ENCODE results near the gene PRKD1. TPM values are rescaled to one million over a fixed set of nuclear protein-coding genes. Genes with fewer than 3 reads are reported as not detected.
"Not testable (repeated sequence)": the region's sequence is repeated elsewhere in the genome, so short reads cannot be mapped to it uniquely, and the experiment has no call there.

PRKD1 gene
- total RNA-seq, 1 experiment from 2014 or later, result not detected

DNA sequence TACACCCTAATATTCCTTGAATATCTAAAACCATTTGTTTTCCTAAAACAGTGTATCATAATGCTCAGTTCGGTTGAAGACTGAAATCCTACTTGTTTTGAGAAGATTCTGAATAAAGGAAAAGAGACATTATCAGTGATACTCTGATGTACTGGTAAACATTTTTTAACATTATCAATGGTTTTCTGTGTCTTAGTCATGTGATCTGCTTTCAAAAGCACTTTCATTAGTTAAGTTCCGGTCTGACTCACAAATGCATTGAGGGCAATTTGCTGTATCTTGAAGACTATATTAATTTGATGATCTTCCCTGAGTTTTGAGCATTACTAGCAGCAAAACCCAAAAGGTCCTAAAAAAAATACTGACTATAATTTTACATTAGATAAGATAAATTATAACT is 145.6 kb downstream of the PRKD1 start:
- Histone ChIP-seq H3K79me2 (ENCODE audit: insufficient read depth, low read length) (no peaks in the 10 kb centered on the region), H3K4me2 (ENCODE audit: low read length) (no peak overlapping the region), H3K27me3 (ENCODE audit: insufficient read depth, low read length) (no peaks in the 10 kb centered on the region), H3K4me1 (ENCODE audit: control insufficient read depth in 1 of 2, insufficient read depth in 2 of 2, low read length in 2 of 2) (no peaks in the 10 kb centered on the region), H3K4me3 (replicated peaks in 1 of 2; ENCODE audit: low read depth in 1 of 2, low read length in 2 of 2) (no peak overlapping the region), H3K36me3 (ENCODE audit: control insufficient read depth in 1 of 2, insufficient read depth in 2 of 2, low read length in 2 of 2) (no peaks in the 10 kb centered on the region), H2AFZ (ENCODE audit: low read depth, low read length, poor library complexity, severe bottlenecking) (no peak overlapping the region), H3K9me3 (ENCODE audit: control insufficient read depth in 1 of 2, insufficient read depth in 1 of 2, low read depth in 1 of 2, low read length in 2 of 2) (peaks cover 0 to under 1% of the 10 kb centered on the region in 2 experiments; a peak in 2 of 4 replicates), H4K20me1 (ENCODE audit: insufficient read depth) (no peaks in the 10 kb centered on the region), H3K9me2 (ENCODE audit: insufficient read depth) (no peaks in the 10 kb centered on the region), H3K27ac (ENCODE audit: low read depth, low read length) (no peak overlapping the region), H3K9ac (ENCODE audit: low read length) (no peak overlapping the region)
- CTCF ChIA-PET, result no interaction called here
- intact Hi-C loops (cut with micrococcal nuclease), result no loop called here
- ATAC-seq (no peak), DNase-seq (ENCODE audit: low read depth, low spot score) (no peak)
- BruUV-seq (replicated peaks), result no TSS peak
- TF ChIP-seq RAD21 (IDR thresholded peaks at IDR 0.05; ENCODE audit: low read depth) (no peak), ZFX (IDR thresholded peaks at IDR 0.05) (no peak), JUND (IDR thresholded peaks at IDR 0.05) (no peak), SP1 (IDR thresholded peaks at IDR 0.05; ENCODE audit: low read depth) (no peak), EZH2phosphoT487 (IDR thresholded peaks at IDR 0.05; ENCODE audit: borderline replicate concordance) (no peak), SRF (IDR thresholded peaks at IDR 0.05; ENCODE audit: low read depth) (no peak), CEBPB (IDR thresholded peaks at IDR 0.05; ENCODE audit: low read depth) (no peak), SIN3A (IDR thresholded peaks at IDR 0.05; ENCODE audit: low read depth) (no peak), EZH2 (IDR thresholded peaks at IDR 0.05) (no peak), EGR1 (IDR thresholded peaks at IDR 0.05; ENCODE audit: low read depth) (no peak)
- TF ChIP-seq, protein P1, sequence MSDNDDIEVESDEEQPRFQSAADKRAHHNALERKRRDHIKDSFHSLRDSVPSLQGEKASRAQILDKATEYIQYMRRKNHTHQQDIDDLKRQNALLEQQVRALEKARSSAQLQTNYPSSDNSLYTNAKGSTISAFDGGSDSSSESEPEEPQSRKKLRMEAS (IDR thresholded peaks at IDR 0.05), result no peak
- TF ChIP-seq, protein P2, sequence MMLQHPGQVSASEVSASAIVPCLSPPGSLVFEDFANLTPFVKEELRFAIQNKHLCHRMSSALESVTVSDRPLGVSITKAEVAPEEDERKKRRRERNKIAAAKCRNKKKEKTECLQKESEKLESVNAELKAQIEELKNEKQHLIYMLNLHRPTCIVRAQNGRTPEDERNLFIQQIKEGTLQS (IDR thresholded peaks at IDR 0.05), result no peak
- RAD21 ChIA-PET (ENCODE audit: low non-redundant PET in 1 of 2, low total read pairs in 2 of 2, uncharacterized antibody in 2 of 2, unreplicated experiment in 2 of 2), result no interaction called here
- POLR2A ChIA-PET, result no interaction called here

DNA sequence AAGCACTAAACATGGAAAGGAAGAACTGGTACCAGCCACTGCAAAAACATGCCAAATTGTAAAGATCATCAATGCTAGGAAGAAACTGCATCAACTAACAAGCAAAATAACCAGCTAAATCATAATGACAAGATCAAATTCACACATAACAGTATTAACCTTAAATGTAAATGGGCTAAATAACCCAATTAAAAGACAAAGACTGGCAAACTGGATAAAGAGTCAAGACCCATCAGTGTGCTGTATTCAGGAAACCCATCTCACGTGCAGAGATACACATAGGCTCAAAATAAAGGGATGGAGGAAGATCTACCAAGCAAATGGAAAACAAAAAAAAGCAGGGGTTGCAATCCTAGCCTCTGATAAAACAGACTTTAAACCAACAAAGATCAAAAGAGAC is 150.5 kb downstream of the PRKD1 start:
- H3K9ac ChIP-seq (ENCODE audit: low read length); BruUV-seq (replicated peaks); CTCF ChIA-PET; H3K79me2 ChIP-seq (ENCODE audit: insufficient read depth, low read length); H2AFZ ChIP-seq (ENCODE audit: low read depth, low read length, poor library complexity, severe bottlenecking); intact Hi-C loops (cut with micrococcal nuclease); H3K27ac ChIP-seq (ENCODE audit: low read depth, low read length); H4K20me1 ChIP-seq (ENCODE audit: insufficient read depth); H3K36me3 ChIP-seq (ENCODE audit: control insufficient read depth in 1 of 2, insufficient read depth in 2 of 2, low read length in 2 of 2); POLR2A ChIA-PET; H3K4me1 ChIP-seq (ENCODE audit: control insufficient read depth in 1 of 2, insufficient read depth in 2 of 2, low read length in 2 of 2); H3K4me2 ChIP-seq (ENCODE audit: low read length); H3K9me2 ChIP-seq (ENCODE audit: insufficient read depth); H3K9me3 ChIP-seq (ENCODE audit: control insufficient read depth in 1 of 2, insufficient read depth in 1 of 2, low read depth in 1 of 2, low read length in 2 of 2); DNase-seq (ENCODE audit: low read depth, low spot score); RAD21 ChIA-PET (ENCODE audit: low non-redundant PET in 1 of 2, low total read pairs in 2 of 2, uncharacterized antibody in 2 of 2, unreplicated experiment in 2 of 2); H3K27me3 ChIP-seq (ENCODE audit: insufficient read depth, low read length); ATAC-seq; H3K4me3 ChIP-seq (replicated peaks in 1 of 2; ENCODE audit: low read depth in 1 of 2, low read length in 2 of 2): not testable (repeated sequence)

Measured in HCT116 (cell line).